Lung (tissue), 12 donors: ENCODE data around the gene BAZ2A. TPM values are rescaled to one million over a fixed set of nuclear protein-coding genes. Genes with fewer than 3 reads are reported as not detected.

ENCODE experiments used
- ATAC-seq: fragments of 200-7000 bp; cut with Tn5 transposase; one replicate; pipeline ENCODE4 v1.9.1; 2020; ENCODE audit warnings: moderate number of reproducible peaks; ENCODE audit not compliant: insufficient read depth, low FRiP score
- DNase-seq, 3 donors: peaks; one replicate each; pipeline ENCODE4 v3.0.0-alpha.2; 2013 to 2017
- H3K27ac ChIP-seq, 2 donors: one replicate each; pipeline ENCODE4 v1.5.1; 2013; ENCODE audit warnings: mild to moderate bottlenecking in 2 of 2, moderate library complexity in 2 of 2, control low read depth in 1 of 2, inconsistent platforms in 1 of 2, low read depth in 1 of 2, low read length in 1 of 2
- H3K27me3 ChIP-seq, 3 donors: one replicate each; pipeline ENCODE4 v1.5.1; 2013; ENCODE audit warnings: low read length in 2 of 3; ENCODE audit not compliant: control insufficient read depth in 3 of 3, insufficient read depth in 3 of 3
- H3K36me3 ChIP-seq, 4 donors: one replicate each; pipeline ENCODE4 v1.5.1; 2013; ENCODE audit warnings: low read length in 4 of 4, mild to moderate bottlenecking in 1 of 4, moderate library complexity in 1 of 4; ENCODE audit not compliant: control insufficient read depth in 4 of 4, insufficient read depth in 4 of 4
- H3K4me1 ChIP-seq, 5 donors: one replicate each; pipeline ENCODE4 v1.5.1; 2013; ENCODE audit warnings: low read length in 5 of 5, mild to moderate bottlenecking in 2 of 5, moderate library complexity in 1 of 5; ENCODE audit not compliant: control insufficient read depth in 5 of 5, insufficient read depth in 5 of 5
- H3K4me3 ChIP-seq: one replicate; pipeline ENCODE4 v1.5.1; 2013; ENCODE audit warnings: mild to moderate bottlenecking, control low read depth, moderate library complexity
- H3K9ac ChIP-seq, 2 donors: one replicate each; pipeline ENCODE4 v1.5.1; 2013; ENCODE audit warnings: low read length in 2 of 2, control low read depth in 1 of 2; ENCODE audit not compliant: insufficient read depth in 1 of 2
- H3K9me3 ChIP-seq, 4 donors: one replicate each; pipeline ENCODE4 v1.5.1; 2013; ENCODE audit warnings: low read length in 3 of 4, mild to moderate bottlenecking in 1 of 4, moderate library complexity in 1 of 4; ENCODE audit not compliant: control insufficient read depth in 4 of 4, insufficient read depth in 3 of 4
- WGBS, 2 donors: extraction: QIAGEN DNeasy Blood & Tissue Kit; methylation state at CpG; one replicate each; pipeline ENCODE4 v1.1.7; 2013; 5-methylcytosine and 5-hydroxymethylcytosine counted together
- polyA plus RNA-seq, 2 donors: library from polyadenylated mRNA; stranded (reverse); fragments of 200-250 nt; gene quantifications; one replicate each; pipeline ENCODE4 v1.2.1, GENCODE V29; 2013
- total RNA-seq, 2 donors: library from RNA; depleted of rRNA in 1 of 2; stranded (reverse); fragments of >200 nt in 1 of 2; gene quantifications; one replicate each; pipeline ENCODE4 v1.2.1, GENCODE V29; 2014 to 2021
- TF ChIP-seq, protein P1 (sequence below): IDR thresholded peaks from 2 replicates; pipeline ENCODE4 v1.5.1; 2012; ENCODE audit warnings: mild to moderate bottlenecking; ENCODE audit errors: control extremely low read depth, extremely low read depth
- donor health status: control.
- donor health status: control.
- donor health status: Bipolar disorder and iron deficiency.
- donor health status: healthy.
- donor health status: DM: yes; HTN: yes; CAD: no.

Gene BAZ2A
- total and polyA plus RNA-seq, 4 donors: 31.3 to 92.0 (median 60.5) TPM

DNA sequence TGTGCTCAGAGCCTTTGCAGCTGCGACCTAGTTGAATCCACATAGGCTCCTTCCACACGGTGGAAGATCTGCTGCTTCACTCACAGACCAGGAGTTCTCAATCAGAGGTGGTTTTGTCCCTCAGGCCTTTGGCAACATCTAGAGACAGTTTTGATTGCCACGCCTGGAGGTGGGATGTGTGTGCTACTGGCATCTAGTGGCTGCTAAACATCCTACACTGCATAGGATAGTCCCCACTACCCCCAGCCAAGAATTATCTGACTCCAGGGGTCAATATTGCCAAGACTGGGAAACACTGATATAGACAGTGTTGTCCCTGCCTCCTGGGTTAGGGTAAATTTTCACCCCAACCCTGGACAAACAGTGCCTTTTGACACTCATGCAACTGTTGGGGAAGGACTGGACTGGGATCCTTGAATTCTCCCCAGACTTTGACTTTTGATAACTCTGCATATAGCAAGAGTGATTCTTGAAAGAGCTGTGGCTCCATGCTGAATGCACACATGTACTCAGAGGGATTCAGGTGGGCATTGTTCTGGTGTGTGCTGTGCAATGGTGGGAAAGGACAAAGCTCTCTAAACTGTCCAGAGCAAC is 39.8 kb downstream of the BAZ2A start:
- H3K36me3 ChIP-seq: peaks cover 10 to 33% (median 20%) of the 10 kb centered on the region in 4 donors
- no peak overlapping the region for H3K4me3 ChIP-seq
- 56 to 62% methylated on average over 3 of the region's 3 CpGs for WGBS, 2 donors
- H3K27me3 ChIP-seq: no peaks in the 10 kb centered on the region
- H3K27ac ChIP-seq: no peak overlapping the region
- H3K9ac ChIP-seq: no peak overlapping the region
- peaks cover 0 to 2% (median 0%) of the 10 kb centered on the region in 5 donors for H3K4me1 ChIP-seq
- ATAC-seq: no peak
- no peak for DNase-seq
- TF ChIP-seq, protein P1, sequence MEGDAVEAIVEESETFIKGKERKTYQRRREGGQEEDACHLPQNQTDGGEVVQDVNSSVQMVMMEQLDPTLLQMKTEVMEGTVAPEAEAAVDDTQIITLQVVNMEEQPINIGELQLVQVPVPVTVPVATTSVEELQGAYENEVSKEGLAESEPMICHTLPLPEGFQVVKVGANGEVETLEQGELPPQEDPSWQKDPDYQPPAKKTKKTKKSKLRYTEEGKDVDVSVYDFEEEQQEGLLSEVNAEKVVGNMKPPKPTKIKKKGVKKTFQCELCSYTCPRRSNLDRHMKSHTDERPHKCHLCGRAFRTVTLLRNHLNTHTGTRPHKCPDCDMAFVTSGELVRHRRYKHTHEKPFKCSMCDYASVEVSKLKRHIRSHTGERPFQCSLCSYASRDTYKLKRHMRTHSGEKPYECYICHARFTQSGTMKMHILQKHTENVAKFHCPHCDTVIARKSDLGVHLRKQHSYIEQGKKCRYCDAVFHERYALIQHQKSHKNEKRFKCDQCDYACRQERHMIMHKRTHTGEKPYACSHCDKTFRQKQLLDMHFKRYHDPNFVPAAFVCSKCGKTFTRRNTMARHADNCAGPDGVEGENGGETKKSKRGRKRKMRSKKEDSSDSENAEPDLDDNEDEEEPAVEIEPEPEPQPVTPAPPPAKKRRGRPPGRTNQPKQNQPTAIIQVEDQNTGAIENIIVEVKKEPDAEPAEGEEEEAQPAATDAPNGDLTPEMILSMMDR: no peak
- no peaks in the 10 kb centered on the region for H3K9me3 ChIP-seq

DNA sequence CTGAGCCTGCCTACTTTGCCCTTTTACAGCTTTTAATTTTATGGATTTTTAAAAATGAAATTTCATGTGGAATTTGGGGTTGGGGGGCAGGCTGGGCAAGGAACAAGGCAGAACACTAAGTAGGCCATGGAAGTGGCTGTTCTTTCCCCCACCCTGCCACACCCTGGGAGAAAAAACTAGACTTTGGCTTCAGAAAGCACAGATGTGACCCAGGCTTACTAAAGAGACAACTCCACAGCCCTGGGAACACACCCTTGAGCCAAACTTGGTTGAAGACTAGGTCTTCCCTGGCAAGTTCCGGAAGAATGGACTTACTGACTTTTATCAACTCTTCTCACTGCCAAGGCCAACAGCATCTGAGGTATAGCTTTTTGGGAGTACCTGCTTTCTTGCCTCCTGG is 40.3 kb downstream of the BAZ2A start:
- peaks cover 13 to 33% (median 20%) of the 10 kb centered on the region in 4 donors for H3K36me3 ChIP-seq
- peaks cover 0 to 2% (median 0%) of the 10 kb centered on the region in 5 donors for H3K4me1 ChIP-seq
- no peaks in the 10 kb centered on the region for H3K27me3 ChIP-seq
- no peak overlapping the region for H3K9ac ChIP-seq
- TF ChIP-seq, protein P1: no peak
- H3K9me3 ChIP-seq: no peaks in the 10 kb centered on the region
- no peak overlapping the region for H3K27ac ChIP-seq
- H3K4me3 ChIP-seq: no peak overlapping the region
- WGBS, 2 donors: 90 to 93% methylated on average over 1 of the region's 1 CpG
- ATAC-seq (no peak), DNase-seq (no peak)

DNA sequence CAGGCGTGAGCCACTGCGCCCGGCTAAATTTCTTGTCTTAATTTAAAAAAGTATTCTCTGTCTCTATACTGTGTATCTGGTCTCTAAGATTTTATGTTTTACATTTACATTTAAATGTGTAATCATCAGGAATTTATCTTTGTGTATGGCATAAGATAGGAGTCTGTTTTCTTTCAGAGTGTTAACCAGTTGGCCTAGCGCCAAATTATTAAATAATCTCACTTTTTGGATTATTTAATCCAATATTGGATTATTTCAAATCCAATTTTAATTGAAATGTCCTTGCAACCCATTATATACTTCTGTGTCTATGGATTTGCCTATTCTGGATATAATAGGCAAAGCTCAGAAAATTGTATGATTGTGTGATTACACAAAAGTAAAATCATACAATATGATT is 45.0 kb downstream of the BAZ2A start:
- Histone ChIP-seq H3K4me3 (no peak overlapping the region), H3K9ac (no peak overlapping the region), H3K4me1 (no peaks in the 10 kb centered on the region), H3K36me3 (peaks cover 11 to 40% (median 35%) of the 10 kb centered on the region in 4 donors), H3K27me3 (no peaks in the 10 kb centered on the region), H3K27ac (no peak overlapping the region), H3K9me3 (no peaks in the 10 kb centered on the region)
- no peak for ATAC-seq
- 95 to 99% methylated on average over 4 of the region's 4 CpGs for WGBS, 2 donors
- no peak for DNase-seq
- TF ChIP-seq, protein P1: no peak
